NCI-H2227 treated with DMSO at 0.1 percent for 48 hours (cell line): ENCODE measurements around the gene PRR32.
"Not testable (repeated sequence)": the region's sequence is repeated elsewhere in the genome, so short reads cannot be mapped to it uniquely, and the experiment has no call there.

Experiments used
- DNase-seq: peaks from one replicate; lab custom pipeline; 2025; lab: John Stamatoyannopoulos, UW

The PRR32 gene, protein sequence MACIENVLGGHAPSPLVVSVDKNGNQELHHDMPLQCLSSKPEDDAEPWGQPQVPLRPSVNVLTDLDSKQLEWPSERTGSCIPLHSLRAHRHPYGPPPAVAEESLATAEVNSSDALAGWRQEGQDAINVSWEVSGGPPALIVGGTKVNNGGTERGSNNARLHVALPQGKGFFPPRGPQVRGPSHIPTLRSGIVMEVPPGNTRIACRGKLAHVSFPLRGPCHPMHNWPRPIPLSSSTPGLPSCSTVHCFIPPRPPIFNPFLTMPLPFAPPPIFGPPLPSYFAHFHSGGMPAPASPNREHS

DNA sequence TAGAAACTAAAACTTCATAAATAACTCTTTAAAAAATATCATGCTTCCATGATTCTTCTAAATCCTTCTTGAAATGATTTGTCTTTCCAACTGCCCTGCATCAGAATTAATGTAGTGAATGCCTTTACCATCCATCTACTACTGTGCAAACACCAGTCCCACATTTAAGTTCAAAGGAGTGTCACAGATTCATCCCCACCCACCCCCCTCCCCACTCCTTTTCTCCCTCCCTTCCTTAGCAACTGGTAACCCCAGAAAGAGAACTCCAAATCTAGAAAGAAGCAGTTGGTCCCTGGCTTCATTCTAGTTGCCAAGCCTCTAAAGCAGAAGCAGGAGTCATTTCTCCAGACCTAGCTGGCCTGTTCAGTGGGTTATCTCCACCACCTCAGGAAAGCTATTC, at the start of gene PRR32:
PRR32 (plus strand) TSS at position 301 of the 400 bp plus-strand sequence. CDS start 115 bp downstream, outside the sequence.
- no peak for DNase-seq

DNA sequence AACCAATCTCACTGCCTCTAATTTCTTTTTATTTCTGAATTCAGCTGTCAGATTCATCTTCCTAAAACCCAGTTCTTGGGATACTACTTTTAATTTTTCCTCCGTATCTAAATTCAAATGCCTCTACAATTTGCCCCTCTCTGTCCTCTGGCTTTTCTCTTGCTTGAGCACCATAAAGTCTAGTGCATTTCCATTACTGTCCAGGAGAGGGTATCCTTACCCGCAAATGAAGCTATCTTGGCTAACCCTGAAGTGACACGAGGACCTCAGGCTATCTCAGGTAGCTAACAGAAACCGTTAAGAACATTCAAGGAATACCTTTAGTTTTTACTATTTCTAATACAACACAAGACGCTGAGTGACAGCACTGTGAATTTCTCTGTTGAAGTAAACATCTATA, 49.4 kb upstream of the PRR32 start:
- DNase-seq: no peak

DNA sequence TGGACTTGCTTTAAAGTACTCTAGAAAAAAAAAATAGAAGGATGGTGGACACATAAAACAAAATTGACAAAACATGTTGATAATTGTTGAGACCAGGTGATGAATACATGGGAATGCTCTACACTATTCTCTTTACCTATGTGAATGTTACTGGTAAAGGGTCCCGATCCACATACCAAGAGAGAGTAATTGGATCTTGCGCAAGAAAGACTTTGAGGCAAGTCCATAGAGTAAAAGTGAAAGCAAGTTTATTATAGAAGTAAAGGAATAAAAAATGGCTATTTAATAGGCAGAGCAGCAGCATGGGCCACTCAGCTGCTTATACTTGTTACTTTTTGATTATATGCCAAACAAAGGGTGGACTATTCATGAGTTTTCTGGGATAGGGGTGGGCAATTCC, 34.0 kb upstream of the PRR32 start:
- no peak for DNase-seq

DNA sequence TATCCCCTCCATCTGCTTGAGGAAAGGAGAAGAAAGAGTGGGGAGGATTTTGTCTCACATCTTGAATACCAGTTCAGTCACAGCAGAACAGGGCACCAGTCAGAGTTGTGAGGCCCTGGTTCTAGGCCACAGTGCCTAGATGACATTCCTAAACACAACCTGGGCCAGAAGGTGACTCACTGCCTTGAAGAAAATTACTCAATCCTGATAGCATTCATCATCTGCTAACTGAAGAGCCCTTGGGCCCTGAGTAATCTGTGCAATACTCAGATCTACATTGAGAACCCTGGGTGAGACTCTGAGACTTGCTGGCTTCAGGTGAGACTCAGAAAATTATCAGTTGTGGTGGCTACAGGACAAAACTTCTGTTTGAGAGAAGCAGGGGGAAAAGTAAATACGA, 20.5 kb upstream of the PRR32 start:
- no peak for DNase-seq

DNA sequence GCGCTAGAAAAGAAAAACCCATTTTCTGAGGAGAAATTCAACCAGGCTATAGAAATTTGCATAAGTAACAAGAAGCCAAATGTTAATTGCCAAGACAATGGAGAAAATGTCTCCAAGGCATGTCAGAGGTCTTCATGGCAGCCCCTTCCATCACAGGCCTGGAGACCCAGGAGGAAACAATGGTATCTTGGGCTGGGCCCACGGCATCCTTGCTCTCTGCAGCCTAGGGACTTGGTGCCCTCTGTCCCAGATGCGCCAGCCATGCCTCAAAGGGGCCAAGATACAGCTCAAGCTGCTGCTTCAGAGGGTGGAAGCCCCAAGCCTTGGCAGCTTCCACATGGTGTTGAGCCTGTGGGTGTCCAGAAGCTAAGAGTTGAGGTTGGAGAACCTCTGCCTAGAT, 12.7 kb upstream of the PRR32 start:
- DNase-seq: not testable (repeated sequence)

DNA sequence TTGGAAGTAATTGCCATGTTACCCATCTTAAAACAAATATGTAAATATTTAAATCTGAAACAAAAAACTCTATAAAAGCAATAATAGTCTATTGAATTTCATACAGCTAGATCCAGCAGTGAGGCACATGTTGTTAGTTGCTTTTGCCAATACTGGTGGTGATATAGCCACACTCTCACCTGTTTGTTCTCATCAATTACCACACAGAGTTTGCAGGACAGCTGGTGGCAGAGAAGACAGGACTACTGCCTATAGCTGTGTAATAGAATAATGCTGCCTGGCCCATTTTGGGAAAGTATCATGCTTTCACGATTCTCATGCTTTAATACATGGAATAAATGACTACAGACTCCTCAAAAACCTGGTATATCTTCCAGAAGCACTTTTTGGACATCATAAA, 3.7 kb upstream of the PRR32 start:
- DNase-seq: no peak

DNA sequence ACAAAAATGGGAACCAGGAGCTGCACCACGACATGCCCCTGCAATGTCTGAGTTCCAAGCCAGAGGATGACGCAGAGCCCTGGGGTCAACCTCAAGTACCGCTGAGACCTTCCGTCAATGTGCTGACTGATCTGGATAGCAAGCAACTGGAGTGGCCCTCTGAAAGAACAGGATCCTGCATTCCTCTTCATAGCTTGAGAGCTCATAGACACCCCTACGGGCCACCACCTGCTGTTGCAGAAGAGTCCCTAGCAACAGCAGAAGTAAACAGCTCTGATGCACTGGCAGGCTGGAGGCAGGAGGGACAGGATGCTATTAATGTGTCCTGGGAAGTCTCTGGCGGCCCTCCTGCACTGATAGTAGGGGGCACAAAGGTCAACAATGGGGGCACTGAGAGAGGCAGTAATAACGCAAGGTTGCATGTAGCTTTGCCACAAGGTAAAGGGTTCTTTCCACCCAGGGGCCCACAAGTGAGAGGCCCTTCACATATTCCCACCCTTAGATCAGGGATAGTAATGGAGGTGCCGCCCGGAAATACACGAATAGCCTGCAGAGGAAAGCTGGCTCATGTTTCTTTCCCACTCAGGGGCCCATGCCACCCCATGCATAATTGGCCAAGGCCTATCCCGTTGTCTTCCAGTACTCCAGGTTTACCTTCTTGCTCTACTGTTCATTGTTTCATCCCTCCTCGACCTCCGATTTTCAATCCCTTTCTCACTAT, 1.3 kb downstream of the PRR32 start:
- no peak for DNase-seq

DNA sequence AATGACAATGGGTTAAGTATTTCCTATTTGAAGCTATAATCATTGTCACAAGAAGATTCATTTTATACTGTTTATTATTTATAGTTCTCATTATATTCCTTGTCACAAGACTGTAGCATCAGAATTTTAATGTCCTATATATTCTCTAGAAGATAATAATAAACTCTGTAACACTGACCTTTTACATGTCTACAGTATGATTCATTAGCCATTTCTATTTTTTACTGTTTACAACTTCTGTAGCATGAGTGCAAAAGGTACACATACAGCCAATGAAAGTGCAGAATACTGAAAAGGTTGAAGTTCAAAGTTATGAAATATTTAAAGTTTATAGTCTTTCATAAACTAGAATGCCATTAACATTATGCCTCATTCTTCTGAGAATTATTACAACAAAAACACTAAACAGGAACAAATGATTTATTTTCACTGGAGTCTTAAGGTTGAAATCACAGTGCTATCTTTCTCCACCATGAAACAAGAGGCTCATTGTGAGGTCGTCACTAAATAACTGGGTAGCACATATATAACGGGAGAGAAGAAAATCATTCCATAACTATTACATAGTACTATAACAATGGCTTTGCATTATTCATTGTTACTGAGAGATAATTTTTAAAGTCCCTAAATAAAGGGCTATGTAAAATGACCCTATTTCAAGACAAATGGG, 4.9 kb downstream of the PRR32 start:
- no peak for DNase-seq

DNA sequence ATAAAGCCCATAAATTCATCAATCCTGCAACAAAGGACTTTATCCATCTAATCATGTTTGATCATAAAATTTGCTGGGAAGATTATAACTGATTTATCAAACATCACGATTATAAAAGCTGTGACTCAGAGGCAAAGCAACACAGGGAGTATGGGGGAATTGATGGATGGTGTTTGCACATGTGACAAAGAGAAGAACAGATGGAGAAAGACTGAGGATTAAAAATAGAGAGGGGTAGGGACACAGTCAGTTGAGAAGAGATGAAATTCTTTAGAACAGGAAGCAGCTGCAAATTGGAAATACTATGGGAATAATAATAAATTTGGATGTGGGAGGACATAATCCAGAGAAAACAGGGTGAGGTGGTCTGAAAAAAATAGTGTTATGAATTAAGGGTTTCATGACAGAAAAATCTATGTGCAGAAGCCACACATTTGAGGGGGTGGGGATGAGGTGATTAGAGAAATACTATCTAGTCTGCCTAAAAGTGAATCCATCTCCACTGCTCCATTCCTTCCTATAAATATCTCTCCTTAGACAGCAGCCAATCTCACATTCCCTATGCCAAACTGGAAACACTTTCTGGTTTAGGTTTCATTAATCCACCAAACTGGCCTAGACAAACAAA, 6.2 kb downstream of the PRR32 start:
- no peak for DNase-seq

DNA sequence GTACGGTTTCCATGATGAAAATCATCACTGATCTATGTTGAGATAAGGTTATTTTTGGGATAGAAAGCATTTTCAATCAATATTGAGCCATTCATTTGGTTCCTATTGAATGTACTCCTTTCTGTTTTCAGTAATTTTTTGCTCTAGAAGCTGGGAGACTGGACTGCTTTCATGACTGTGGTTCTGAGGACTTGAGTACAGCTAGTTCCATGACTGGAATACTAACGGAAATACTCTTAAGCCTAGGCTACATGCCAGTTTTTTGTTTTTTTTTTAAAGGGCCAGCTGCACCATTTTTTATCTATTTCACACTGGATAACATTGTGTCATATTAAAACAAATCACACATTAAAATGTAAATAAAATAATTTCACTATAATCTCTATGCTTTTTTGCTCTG, 16.7 kb downstream of the PRR32 start:
- no peak for DNase-seq

DNA sequence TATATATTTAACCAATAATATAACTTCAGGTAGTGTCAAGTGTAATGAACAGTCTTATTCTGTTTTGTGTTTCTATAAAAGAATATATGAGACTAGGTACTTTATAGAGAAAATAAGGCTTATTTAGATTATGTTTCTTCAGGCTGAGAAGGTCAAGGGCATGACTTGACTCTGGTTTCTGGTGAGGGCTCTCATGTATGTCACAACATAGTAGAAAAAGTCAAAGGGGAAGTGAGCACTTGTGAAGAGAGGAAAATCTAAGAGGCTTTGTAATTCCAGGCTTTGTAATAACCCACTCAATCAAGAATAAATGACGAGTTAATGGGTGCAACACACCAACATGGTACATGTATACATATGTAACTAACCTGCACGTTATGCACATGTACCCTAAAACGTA, 27.6 kb downstream of the PRR32 start:
- DNase-seq: no peak

DNA sequence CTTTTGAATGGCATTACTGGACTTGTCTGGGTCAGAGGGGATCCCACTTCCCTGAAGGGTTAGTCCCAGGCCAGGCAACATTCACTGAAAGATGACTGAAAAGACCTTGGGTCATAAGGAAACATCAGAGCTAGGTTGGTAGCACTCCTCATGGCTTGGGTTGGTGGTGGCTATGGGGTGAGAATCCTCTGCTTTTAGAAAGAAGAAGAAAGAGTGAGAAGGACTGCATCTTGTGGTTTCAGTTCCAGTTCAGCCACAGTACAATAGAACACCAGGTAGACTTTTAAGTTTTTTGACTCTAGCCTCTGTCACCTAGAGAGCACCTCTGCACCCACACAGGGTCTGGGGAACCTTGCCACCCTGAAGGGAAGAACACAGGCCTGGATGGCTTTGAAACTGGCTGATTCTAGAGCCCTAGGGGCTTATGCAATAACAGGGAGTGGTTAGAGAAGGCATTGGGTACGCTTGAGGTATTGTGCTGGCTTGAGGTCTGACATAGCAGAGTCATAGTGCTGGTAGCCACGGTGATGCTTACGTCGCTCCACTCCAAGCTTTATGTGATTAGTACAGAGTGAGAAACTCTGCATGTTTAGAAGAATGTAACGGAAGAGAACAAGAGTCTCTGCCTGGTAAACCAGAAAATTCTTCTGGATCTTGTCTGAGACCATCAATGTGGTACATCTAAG, 36.5 kb downstream of the PRR32 start:
- no peak for DNase-seq
